Gastroesophageal sphincter (tissue), 3 donors: ENCODE measurements around the gene C1orf174.

Source experiments
- EP300 ChIP-seq: sonication (generic); formaldehyde crosslinking; IDR thresholded peaks from one replicate; pipeline ENCODE4 v1.6.1; 2017; ENCODE audit warnings: antibody characterized with exemption, mild to moderate bottlenecking
- TF ChIP-seq, protein P1 (sequence below), 4 experiments: fragments of 200-600 bp in 2 of 4; fragments of 450-650 bp in 2 of 4; sonication (generic) in 1 of 4; IDR thresholded peaks; one replicate each; pipeline ENCODE4 v1.5.1; 2017 to 2019; ENCODE audit warnings: antibody characterized with exemption in 4 of 4, mild to moderate bottlenecking in 2 of 4, moderate library complexity in 2 of 4

DNA sequence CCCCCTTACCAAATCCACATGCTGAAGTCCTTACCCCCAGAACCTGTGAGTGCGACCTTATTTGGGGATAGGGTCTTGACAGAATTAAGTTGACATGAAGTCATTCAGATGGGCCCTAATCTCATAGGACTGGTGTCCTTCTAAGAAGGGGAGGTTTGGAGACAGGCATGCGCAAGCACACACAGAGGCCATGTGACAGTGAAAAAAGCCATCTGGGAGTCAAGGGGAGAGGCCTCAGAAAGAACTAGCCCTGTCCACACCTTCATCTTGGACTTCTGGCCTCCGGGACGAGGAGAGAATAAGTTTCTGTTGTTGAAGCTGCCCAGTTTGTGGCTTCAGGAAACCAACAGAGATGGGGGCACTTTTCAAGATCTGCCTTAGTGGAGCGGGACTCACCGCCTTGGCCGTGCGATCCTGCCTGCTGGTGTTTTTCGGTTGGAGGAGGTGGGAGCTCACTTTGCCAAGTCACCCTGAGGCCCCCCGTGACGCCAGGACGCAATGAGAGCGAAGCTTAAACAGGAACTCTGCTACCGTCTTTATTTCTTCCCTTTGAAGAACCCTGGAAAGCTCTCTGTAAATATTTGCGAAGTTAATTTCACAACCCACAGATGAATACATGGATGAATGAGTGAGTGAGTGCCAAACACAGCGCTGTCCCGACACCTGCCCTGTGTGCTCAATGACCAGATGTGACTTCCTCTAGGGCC, 42.5 kb upstream of the C1orf174 start:
- TF ChIP-seq, protein P1, sequence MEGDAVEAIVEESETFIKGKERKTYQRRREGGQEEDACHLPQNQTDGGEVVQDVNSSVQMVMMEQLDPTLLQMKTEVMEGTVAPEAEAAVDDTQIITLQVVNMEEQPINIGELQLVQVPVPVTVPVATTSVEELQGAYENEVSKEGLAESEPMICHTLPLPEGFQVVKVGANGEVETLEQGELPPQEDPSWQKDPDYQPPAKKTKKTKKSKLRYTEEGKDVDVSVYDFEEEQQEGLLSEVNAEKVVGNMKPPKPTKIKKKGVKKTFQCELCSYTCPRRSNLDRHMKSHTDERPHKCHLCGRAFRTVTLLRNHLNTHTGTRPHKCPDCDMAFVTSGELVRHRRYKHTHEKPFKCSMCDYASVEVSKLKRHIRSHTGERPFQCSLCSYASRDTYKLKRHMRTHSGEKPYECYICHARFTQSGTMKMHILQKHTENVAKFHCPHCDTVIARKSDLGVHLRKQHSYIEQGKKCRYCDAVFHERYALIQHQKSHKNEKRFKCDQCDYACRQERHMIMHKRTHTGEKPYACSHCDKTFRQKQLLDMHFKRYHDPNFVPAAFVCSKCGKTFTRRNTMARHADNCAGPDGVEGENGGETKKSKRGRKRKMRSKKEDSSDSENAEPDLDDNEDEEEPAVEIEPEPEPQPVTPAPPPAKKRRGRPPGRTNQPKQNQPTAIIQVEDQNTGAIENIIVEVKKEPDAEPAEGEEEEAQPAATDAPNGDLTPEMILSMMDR (IDR thresholded peaks at IDR 0.05): no peak
- no peak for TF ChIP-seq EP300
